Small intestine (tissue), 7 donors: ENCODE measurements around the gene PNLIP. TPM values are rescaled to one million over a fixed set of nuclear protein-coding genes. Genes with fewer than 3 reads are reported as not detected.

Source experiments
- DNase-seq, 2 donors: peaks; one replicate each; pipeline versions ENCODE4 v3.0.0 to v3.0.0-alpha.2; 2013
- FAIRE-seq: peaks from 2 replicates; lab custom pipeline; 2012; peaks lifted over from hg19 to GRCh38; lab: Jason Lieb, UNC
- H3K27ac ChIP-seq, 3 donors: one replicate each; pipeline ENCODE4 v1.5.1; 2013; ENCODE audit warnings: low read length in 2 of 3, mild to moderate bottlenecking in 2 of 3, control low read depth in 1 of 3, inconsistent platforms in 1 of 3, low read depth in 1 of 3, moderate library complexity in 1 of 3
- H3K27me3 ChIP-seq, 3 donors: one replicate each; pipeline ENCODE4 v1.6.1; 2013; ENCODE audit warnings: low read length in 3 of 3, inconsistent platforms in 1 of 3; ENCODE audit not compliant: control insufficient read depth in 3 of 3, insufficient read depth in 3 of 3
- H3K36me3 ChIP-seq, 3 donors: one replicate each; pipeline ENCODE4 v1.6.1; 2013; ENCODE audit warnings: low read length in 3 of 3, inconsistent platforms in 1 of 3, low read depth in 1 of 3, mild to moderate bottlenecking in 1 of 3, moderate library complexity in 1 of 3; ENCODE audit not compliant: control insufficient read depth in 3 of 3, insufficient read depth in 2 of 3
- H3K4me1 ChIP-seq, 3 donors: one replicate each; pipeline ENCODE4 v1.6.1; 2013; ENCODE audit warnings: low read length in 2 of 3, inconsistent platforms in 1 of 3, low read depth in 1 of 3, mild to moderate bottlenecking in 1 of 3, moderate library complexity in 1 of 3; ENCODE audit not compliant: control insufficient read depth in 3 of 3, insufficient read depth in 2 of 3
- H3K4me3 ChIP-seq, 3 donors: one replicate each; pipeline ENCODE4 v1.5.1; 2013; ENCODE audit warnings: low read length in 3 of 3, control low read depth in 1 of 3, inconsistent platforms in 1 of 3, low read depth in 1 of 3, mild to moderate bottlenecking in 1 of 3, moderate library complexity in 1 of 3
- H3K9me3 ChIP-seq, 2 donors: one replicate each; pipeline ENCODE4 v1.6.1; 2013; ENCODE audit warnings: low read depth in 1 of 2, low read length in 1 of 2; ENCODE audit not compliant: control insufficient read depth in 2 of 2, insufficient read depth in 1 of 2
- WGBS, 3 donors: extraction: QIAGEN DNeasy Blood & Tissue Kit; methylation state at CpG; one replicate each; pipeline ENCODE4 v1.1.7; 2013; 5-methylcytosine and 5-hydroxymethylcytosine counted together
- polyA plus RNA-seq, 4 donors: library from polyadenylated mRNA; stranded (reverse) in 3 of 4; unstranded in 1 of 4; fragments of 200-250 nt in 3 of 4; fragments of 120-200 nt in 1 of 4; gene quantifications; one replicate each; pipeline versions ENCODE4 v1.2.1 to v1.2.3, GENCODE V29; 2013
- donor health status: healthy with polysubstance abuse.
- donor health status: control.
- donor health status: control.
- donor health status: Bipolar disorder and iron deficiency.
- donor health status: healthy.

The PNLIP gene
- polyA plus RNA-seq, 4 donors = 2.2 to 2.4 TPM; not detected in 2

GRCh38 chr10:116589926-116590325, 44.2 kb downstream of the PNLIP start:
- Histone ChIP-seq H3K36me3 (no peaks in the 10 kb centered on the region), H3K4me3 (no peak overlapping the region), H3K27ac (peak overlapping the region in 1 of 3 donors; percentile 29), H3K9me3 (peaks cover 0 to 8% of the 10 kb centered on the region in 2 donors), H3K4me1 (peaks cover 0 to 20% (median 9%) of the 10 kb centered on the region in 3 donors), H3K27me3 (no peaks in the 10 kb centered on the region)
- DNase-seq (peak; percentile 64 to 89), FAIRE-seq (no peak)
- WGBS, 3 donors = 11 to 60% (median 28%) methylated on average over 2 of the region's 2 CpGs

DNA sequence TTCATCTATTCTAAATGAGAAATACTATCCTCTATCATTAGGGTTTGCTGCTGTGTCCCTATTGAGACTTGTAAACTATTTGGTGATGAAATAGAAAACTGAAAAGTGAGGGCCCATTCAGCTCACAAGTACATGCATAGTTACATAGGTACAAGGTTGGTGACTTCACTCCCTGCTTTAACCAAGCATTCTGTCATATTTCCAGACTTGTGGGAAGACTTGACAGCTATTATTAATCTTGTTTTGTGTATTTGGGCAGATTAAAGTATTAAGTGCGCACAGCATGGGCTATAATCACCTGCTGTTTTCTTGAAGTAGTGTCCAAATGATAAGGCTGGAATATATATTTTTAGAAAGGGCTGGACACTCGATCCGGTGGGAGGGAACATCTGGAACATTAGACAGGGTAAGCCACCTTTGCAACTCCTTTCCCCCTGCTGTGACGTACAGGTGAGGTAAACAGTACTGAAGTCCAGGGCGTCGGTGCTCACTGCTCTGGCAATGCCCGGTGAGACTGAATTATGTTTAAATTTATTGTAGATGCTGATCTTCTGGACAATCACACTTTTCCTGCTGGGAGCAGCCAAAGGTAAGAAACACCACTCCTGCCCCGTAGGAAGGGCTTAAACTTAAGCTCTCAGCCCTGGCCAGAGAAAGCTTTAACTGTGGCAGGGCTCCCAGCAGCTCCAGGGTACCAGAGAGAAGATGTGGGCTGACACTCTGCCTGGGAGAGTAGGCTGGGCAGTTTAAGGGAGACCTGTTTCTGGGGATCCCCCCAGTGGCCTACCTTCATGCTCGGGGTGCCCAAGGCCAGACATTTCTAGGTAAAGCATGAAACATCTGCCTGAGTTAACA, 45.1 kb downstream of the PNLIP start, which contains the start of gene PNLIPRP1:
TSS of gene PNLIPRP1 (plus strand) at position 370 of the 855 bp plus-strand sequence. CDS start at position 541, 171 bp downstream.
- Histone ChIP-seq H3K27ac (peak within 1 kb of the TSS in 1 of 3 donors; percentile 29), H3K9me3 (peaks cover 0 to 8% of the 10 kb centered on the region in 2 donors), H3K27me3 (no peaks in the 10 kb centered on the region), H3K36me3 (no peaks in the 10 kb centered on the region), H3K4me3 (no peak within 1 kb of the TSS), H3K4me1 (peaks cover 0 to 20% (median 9%) of the 10 kb centered on the region in 3 donors)
- WGBS, 3 donors = 16 to 56% (median 33%) methylated on average over 9 of the region's 9 CpGs
- DNase-seq (peak; percentile 61 to 68), FAIRE-seq (no peak)

DNA sequence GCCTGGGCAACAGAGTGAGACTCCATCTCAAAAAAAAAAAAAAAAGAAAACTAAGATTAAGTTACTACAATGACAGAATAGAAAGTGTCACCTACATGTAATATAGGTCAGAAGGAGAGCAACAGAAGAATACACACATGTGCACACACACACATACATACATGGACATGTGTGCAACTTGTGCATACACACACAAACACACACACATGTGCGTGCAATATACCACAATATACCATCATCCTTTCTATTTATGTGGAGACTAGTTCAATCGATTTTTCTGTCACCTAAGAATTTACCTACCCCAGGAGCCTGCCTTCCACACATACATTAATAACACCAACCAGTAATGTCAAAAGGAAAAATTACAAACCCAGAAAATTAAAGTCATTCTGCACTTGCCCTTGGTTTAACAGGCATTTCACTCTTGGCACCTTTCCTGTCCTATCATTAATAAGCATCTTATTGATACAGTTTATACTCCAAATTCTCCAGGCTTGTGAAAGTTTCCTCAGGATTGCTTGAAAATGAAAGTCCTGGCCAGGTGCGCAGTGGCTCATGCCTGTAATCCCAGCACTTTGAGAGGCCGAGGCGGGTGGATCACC, 47.5 kb downstream of the PNLIP start:
- peaks cover 0 to 29% (median 9%) of the 10 kb centered on the region in 3 donors for H3K4me1 ChIP-seq
- FAIRE-seq (no peak), DNase-seq (no peak)
- H3K36me3 ChIP-seq = no peaks in the 10 kb centered on the region
- WGBS, 3 donors = 33 to 62% (median 55%) methylated on average over 5 of the region's 5 CpGs
- peaks cover 0 to 8% of the 10 kb centered on the region in 2 donors for H3K9me3 ChIP-seq
- H3K27ac ChIP-seq = no peak overlapping the region
- no peak overlapping the region for H3K4me3 ChIP-seq
- H3K27me3 ChIP-seq = no peaks in the 10 kb centered on the region

DNA sequence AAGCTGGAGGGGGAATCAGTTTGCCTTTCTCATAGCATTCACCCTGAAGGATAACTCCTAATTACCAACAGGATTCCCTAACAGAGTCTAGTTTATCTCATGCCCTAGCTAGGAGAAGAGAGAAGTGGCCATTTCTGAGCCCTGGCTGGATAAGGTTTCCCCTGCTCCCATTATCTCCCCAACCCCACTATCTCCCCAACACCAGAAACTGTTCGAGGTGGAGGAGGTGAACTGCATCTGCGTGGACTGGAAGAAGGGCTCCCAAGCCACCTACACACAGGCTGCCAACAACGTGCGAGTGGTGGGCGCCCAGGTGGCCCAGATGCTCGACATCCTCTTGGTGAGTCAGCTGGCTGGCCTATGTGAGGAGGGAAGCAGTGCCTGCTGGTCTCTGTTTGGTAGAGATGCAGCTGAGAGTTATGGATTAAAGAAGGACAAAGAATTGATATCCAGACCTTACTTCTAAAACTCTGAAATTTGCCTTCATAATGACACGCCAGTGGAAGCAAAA, 48.8 kb downstream of the PNLIP start:
- Histone ChIP-seq H3K36me3 (no peaks in the 10 kb centered on the region), H3K4me1 (peaks cover 0 to 26% (median 9%) of the 10 kb centered on the region in 3 donors), H3K27me3 (no peaks in the 10 kb centered on the region), H3K27ac (no peak overlapping the region), H3K4me3 (no peak overlapping the region), H3K9me3 (no peaks in the 10 kb centered on the region)
- DNase-seq = no peak
- 80 to 88% (median 81%) methylated on average over 7 of the region's 7 CpGs for WGBS, 3 donors
- no peak for FAIRE-seq

DNA sequence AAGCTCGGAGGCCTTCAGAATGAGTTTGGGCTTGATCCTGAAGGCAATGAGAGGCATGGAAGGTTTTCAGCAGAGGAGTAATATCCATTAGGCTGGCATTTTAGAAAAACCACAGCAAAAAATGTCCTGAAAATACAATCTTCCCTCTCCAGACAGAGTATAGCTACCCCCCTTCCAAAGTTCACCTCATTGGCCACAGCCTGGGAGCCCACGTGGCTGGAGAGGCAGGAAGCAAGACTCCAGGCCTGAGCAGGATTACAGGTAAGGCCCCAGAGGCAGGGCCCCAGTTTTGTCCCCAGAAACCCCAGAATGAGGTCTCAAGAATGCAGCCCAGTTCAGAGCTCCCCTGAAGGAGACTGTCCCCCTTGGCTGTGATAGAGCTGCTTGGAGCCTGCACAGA, 50.3 kb downstream of the PNLIP start:
- Histone ChIP-seq H3K4me1 (peaks cover 0 to 17% (median 2%) of the 10 kb centered on the region in 3 donors), H3K27me3 (no peaks in the 10 kb centered on the region), H3K36me3 (no peaks in the 10 kb centered on the region), H3K9me3 (no peaks in the 10 kb centered on the region), H3K4me3 (no peak overlapping the region), H3K27ac (no peak overlapping the region)
- DNase-seq (no peak), FAIRE-seq (no peak)
- WGBS, 3 donors = 66 to 88% (median 76%) methylated on average over 2 of the region's 2 CpGs

GRCh38 chr10:116597543-116597942, 51.8 kb downstream of the PNLIP start:
- DNase-seq (no peak), FAIRE-seq (no peak)
- Histone ChIP-seq H3K4me1 (peaks cover 0 to 10% (median 0%) of the 10 kb centered on the region in 3 donors), H3K9me3 (no peaks in the 10 kb centered on the region), H3K36me3 (peaks cover 0 to 2% (median 0%) of the 10 kb centered on the region in 3 donors), H3K27me3 (no peaks in the 10 kb centered on the region), H3K27ac (no peak overlapping the region), H3K4me3 (no peak overlapping the region)
- WGBS, 3 donors = 85 to 95% (median 87%) methylated on average over 5 of the region's 5 CpGs

- Histone ChIP-seq H3K27ac (no peak overlapping the region), H3K36me3 (peaks cover 0 to 4% (median 0%) of the 10 kb centered on the region in 3 donors), H3K9me3 (no peaks in the 10 kb centered on the region), H3K4me1 (peaks cover 0 to 10% (median 0%) of the 10 kb centered on the region in 3 donors), H3K4me3 (no peak overlapping the region), H3K27me3 (no peaks in the 10 kb centered on the region)
- peak in 1 of 2 donors; percentile 38 for DNase-seq
- no peak for FAIRE-seq
Measured at GRCh38 chr10:116598329-116598728, 52.6 kb downstream of the PNLIP start.

DNA sequence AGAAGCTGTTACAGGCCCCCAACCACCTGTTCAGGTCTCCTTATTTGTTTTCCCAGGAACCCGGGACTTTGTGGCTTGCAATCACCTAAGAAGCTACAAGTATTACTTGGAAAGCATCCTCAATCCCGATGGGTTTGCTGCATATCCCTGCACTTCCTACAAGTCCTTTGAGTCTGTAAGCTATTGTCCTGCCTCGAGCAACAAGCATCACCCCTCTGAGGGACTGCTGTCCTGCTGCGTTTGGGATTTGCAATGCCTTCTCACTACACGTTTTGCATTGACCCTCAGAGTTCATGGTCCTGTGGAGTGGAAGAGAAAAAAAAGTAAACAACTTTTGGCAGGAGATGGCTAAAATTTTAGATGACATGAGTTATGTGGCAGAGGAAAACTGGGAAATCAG, 54.3 kb downstream of the PNLIP start:
- no peak for DNase-seq
- Histone ChIP-seq H3K9me3 (no peaks in the 10 kb centered on the region), H3K27me3 (no peaks in the 10 kb centered on the region), H3K4me1 (peaks cover 0 to 10% (median 0%) of the 10 kb centered on the region in 3 donors), H3K36me3 (peaks cover 0 to 4% (median 0%) of the 10 kb centered on the region in 3 donors), H3K4me3 (no peak overlapping the region), H3K27ac (no peak overlapping the region)
- 59 to 72% (median 63%) methylated on average over 5 of the region's 5 CpGs for WGBS, 3 donors
- no peak for FAIRE-seq
